Upper lobe of left lung (tissue), 6 donors: ENCODE results near the gene PIGW. TPM values are rescaled to one million over a fixed set of nuclear protein-coding genes. Genes with fewer than 3 reads are reported as not detected.

Source experiments
- ATAC-seq, 2 donors: fragments of 200-7000 bp; cut with Tn5 transposase; one replicate each; pipeline ENCODE4 v1.9.1; 2022; ENCODE audit warnings: mild to moderate bottlenecking in 2 of 2, moderate library complexity in 2 of 2; ENCODE audit not compliant: low FRiP score in 2 of 2
- DNase-seq, 2 donors: peaks; one replicate each; pipeline ENCODE4 v3.0.0-alpha.2; 2019 to 2020
- H3K27ac ChIP-seq, 4 donors: fragments of 200-600 bp; sonication (generic); one replicate each; pipeline ENCODE4 v1.5.1; 2016 to 2019
- H3K27me3 ChIP-seq, 4 donors: fragments of 200-600 bp; sonication (generic); one replicate each; pipeline ENCODE4 v1.5.1; 2017 to 2019
- H3K36me3 ChIP-seq, 4 donors: fragments of 200-600 bp; sonication (generic); one replicate each; pipeline ENCODE4 v1.5.1; 2016 to 2019
- H3K4me1 ChIP-seq, 4 donors: fragments of 200-600 bp; sonication (generic); one replicate each; pipeline ENCODE4 v1.5.1; 2018 to 2019
- H3K4me3 ChIP-seq, 4 donors: fragments of 200-600 bp; sonication (generic); one replicate each; pipeline ENCODE4 v1.5.1; 2017 to 2019; ENCODE audit warnings: mild to moderate bottlenecking in 2 of 4, moderate library complexity in 1 of 4
- H3K9me3 ChIP-seq, 4 donors: fragments of 200-600 bp; sonication (generic); one replicate each; pipeline ENCODE4 v1.5.1; 2018 to 2019
- EP300 ChIP-seq, 4 donors: sonication (generic); formaldehyde crosslinking; IDR thresholded peaks; one replicate each; pipeline ENCODE4 v1.5.1; 2017; ENCODE audit warnings: antibody characterized with exemption in 4 of 4, control low read depth in 2 of 4
- POLR2A ChIP-seq, 4 donors: fragments of 450-650 bp; IDR thresholded peaks; one replicate each; pipeline ENCODE4 v1.5.1; 2016 to 2017; ENCODE audit warnings: antibody characterized with exemption in 4 of 4, mild to moderate bottlenecking in 2 of 4
- POLR2AphosphoS5 ChIP-seq, 2 donors: sonication (generic); formaldehyde crosslinking; IDR thresholded peaks; one replicate each; pipeline ENCODE4 v1.5.1; 2017; ENCODE audit warnings: antibody characterized with exemption in 2 of 2
- WGBS, 2 donors: methylation state at CpG; one replicate each; pipeline ENCODE4 v1.1.5; 2017 to 2018; 5-methylcytosine and 5-hydroxymethylcytosine counted together
- total RNA-seq, 6 donors: library from RNA; depleted of rRNA in 4 of 6; stranded (reverse); fragments of >200 nt in 4 of 6; gene quantifications; one replicate each; pipeline versions ENCODE4 v1.1.0 to v1.2.1, GENCODE V29; 2016 to 2021
- TF ChIP-seq, protein P1 (sequence below), 6 experiments: fragments of 450-650 bp in 4 of 6; fragments of 200-600 bp in 2 of 6; sonication (generic) in 2 of 6; IDR thresholded peaks; one replicate each; pipeline ENCODE4 v1.5.1; 2016 to 2019; ENCODE audit warnings: antibody characterized with exemption in 6 of 6
- donor health status: DM: no; HTN: no; CAD: no; lungs with moderate emphysema.
- donor health status: DM: no; HTN: yes; CAD: no; lungs with severe emphysema.

Gene PIGW
- total RNA-seq, 6 donors from 2014 or later = 0.67 to 11.9 (median 9.3) TPM; not detected in 1

DNA sequence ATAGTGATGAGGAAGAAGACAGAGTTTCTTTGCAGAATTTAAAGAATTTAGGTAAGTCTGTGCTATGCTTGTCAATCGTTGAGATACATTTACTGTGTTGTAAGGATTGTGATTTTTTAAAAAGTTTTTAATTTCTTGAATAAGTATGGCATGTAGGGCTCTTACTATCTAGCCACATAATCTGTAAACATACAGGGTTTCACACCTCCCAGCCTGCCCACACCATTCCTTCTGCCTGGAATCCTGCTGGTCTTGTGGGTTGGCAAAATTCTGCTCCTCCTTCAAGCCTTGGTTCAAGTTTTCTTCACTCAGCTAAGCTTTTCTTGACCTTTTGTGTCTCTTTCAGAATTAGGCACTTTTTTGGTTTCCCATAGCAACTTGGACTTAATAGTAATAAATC, 40.8 kb upstream of the PIGW start:
- H3K27ac ChIP-seq = no peak overlapping the region
- 92 to 100% methylated on average over 1 of the region's 1 CpG for WGBS, 2 donors
- H3K4me3 ChIP-seq = no peak overlapping the region
- H3K9me3 ChIP-seq = no peaks in the 10 kb centered on the region
- no peaks in the 10 kb centered on the region for H3K27me3 ChIP-seq
- H3K4me1 ChIP-seq = peaks cover 0 to 1% (median 0%) of the 10 kb centered on the region in 4 donors
- TF ChIP-seq POLR2A (IDR thresholded peaks at IDR 0.05) (no peak), POLR2AphosphoS5 (IDR thresholded peaks at IDR 0.05) (no peak), EP300 (IDR thresholded peaks at IDR 0.05) (no peak)
- TF ChIP-seq, protein P1, sequence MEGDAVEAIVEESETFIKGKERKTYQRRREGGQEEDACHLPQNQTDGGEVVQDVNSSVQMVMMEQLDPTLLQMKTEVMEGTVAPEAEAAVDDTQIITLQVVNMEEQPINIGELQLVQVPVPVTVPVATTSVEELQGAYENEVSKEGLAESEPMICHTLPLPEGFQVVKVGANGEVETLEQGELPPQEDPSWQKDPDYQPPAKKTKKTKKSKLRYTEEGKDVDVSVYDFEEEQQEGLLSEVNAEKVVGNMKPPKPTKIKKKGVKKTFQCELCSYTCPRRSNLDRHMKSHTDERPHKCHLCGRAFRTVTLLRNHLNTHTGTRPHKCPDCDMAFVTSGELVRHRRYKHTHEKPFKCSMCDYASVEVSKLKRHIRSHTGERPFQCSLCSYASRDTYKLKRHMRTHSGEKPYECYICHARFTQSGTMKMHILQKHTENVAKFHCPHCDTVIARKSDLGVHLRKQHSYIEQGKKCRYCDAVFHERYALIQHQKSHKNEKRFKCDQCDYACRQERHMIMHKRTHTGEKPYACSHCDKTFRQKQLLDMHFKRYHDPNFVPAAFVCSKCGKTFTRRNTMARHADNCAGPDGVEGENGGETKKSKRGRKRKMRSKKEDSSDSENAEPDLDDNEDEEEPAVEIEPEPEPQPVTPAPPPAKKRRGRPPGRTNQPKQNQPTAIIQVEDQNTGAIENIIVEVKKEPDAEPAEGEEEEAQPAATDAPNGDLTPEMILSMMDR (IDR thresholded peaks at IDR 0.05) = no peak
- no peak for DNase-seq
- H3K36me3 ChIP-seq = peaks cover 22 to 82% (median 60%) of the 10 kb centered on the region in 4 donors
- ATAC-seq = no peak

DNA sequence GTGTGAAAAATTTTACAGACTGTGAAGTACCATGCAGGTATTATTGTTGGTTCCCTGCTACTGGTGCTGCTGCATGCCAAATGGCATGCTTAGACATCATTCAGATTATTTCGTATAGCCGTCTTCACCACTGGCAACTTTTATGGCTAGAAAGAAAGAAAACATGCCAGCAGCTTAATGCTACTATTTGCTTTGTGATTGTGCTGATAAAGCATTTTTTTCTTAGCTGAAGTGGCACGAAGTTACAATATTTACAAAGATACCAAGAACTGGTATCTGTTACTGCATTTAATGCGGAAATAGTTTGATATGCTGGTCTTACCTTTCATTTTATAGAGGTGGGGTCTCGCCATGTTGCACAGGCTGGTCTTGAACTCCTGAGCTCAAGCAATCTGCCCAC, 40.1 kb upstream of the PIGW start:
- TF ChIP-seq POLR2A (IDR thresholded peaks at IDR 0.05) (no peak), EP300 (IDR thresholded peaks at IDR 0.05) (no peak), POLR2AphosphoS5 (IDR thresholded peaks at IDR 0.05) (no peak)
- TF ChIP-seq, protein P1 (IDR thresholded peaks at IDR 0.05) = no peak
- WGBS, 2 donors = 83 to 85% methylated on average over 5 of the region's 5 CpGs
- no peaks in the 10 kb centered on the region for H3K27me3 ChIP-seq
- no peaks in the 10 kb centered on the region for H3K4me1 ChIP-seq
- no peak overlapping the region for H3K4me3 ChIP-seq
- H3K27ac ChIP-seq = no peak overlapping the region
- no peak for DNase-seq
- H3K9me3 ChIP-seq = no peaks in the 10 kb centered on the region
- ATAC-seq = no peak
- peaks cover 22 to 85% (median 60%) of the 10 kb centered on the region in 4 donors for H3K36me3 ChIP-seq

DNA sequence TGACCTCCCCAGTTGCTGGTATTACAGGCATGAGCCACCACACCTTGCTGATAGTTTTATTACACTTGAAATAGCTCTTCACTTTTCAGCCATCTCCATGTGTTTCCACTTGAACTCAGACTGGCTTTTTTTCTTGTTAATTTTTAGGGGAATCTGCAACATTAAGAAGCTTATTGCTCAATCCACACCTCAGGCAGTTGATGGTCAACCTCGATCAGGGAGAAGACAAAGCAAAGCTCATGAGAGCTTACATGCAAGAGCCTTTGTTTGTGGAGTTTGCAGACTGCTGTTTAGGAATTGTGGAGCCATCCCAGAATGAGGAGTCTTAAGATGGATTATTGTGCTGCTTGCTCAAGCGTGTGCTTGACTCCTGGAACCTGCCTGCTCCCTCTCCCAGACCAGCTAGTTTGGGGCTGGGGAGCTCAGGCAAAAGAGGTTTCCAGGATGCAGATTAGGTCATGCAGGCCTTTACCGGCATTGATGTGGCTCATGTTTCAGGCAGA, 39.7 kb upstream of the PIGW start:
- H3K4me1 ChIP-seq = no peaks in the 10 kb centered on the region
- no peak overlapping the region for H3K27ac ChIP-seq
- H3K27me3 ChIP-seq = no peaks in the 10 kb centered on the region
- TF ChIP-seq, protein P1 (IDR thresholded peaks at IDR 0.05) = no peak
- no peak for TF ChIP-seq POLR2AphosphoS5 (IDR thresholded peaks at IDR 0.05)
- no peak for TF ChIP-seq EP300 (IDR thresholded peaks at IDR 0.05)
- no peak for TF ChIP-seq POLR2A (IDR thresholded peaks at IDR 0.05)
- ATAC-seq (no peak), DNase-seq (no peak)
- H3K9me3 ChIP-seq = no peaks in the 10 kb centered on the region
- WGBS, 2 donors = 68 to 74% methylated on average over 3 of the region's 3 CpGs
- no peak overlapping the region for H3K4me3 ChIP-seq
- peaks cover 22 to 85% (median 60%) of the 10 kb centered on the region in 4 donors for H3K36me3 ChIP-seq

DNA sequence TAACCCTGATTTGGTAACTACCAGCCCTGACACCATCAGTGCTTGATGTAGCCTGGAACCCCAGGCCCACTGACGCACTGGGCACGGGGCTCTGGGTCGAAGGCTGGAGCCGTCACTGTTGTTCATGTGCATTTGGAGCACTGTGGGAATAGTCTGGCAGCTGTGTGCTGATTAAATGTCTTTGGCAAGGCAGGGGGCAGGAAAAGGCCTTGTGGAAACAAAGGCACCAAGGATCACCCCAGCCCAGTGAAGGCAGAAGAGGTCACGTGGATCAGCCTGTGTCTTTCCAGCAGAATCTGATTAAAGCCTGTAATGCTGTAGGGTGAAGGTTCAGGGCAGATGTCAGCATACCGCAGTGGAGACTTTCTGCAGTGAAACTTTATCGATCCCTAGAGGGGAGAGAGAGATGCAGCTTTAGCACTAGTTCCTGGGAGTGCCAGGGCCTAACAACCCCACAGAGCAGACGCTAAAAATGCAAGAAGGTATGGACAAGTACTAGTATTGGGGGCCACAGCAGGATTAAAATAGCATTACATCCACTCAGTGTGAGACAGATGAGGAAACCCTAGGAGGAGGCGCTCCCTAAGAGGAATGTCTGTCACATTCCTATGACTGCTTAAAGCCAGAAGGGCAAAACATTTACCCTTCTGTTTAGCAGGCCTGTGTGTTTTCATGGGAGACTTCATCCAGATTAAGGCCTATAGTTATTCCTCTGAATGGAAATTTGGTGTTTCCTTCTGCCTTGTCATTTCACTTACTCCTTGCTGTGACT, 38.6 kb upstream of the PIGW start:
- H3K9me3 ChIP-seq = no peaks in the 10 kb centered on the region
- DNase-seq = no peak
- WGBS, 2 donors = 93 to 96% methylated on average over 5 to 9 of the region's 9 CpGs
- peaks cover 22 to 88% (median 65%) of the 10 kb centered on the region in 4 donors for H3K36me3 ChIP-seq
- H3K4me1 ChIP-seq = no peaks in the 10 kb centered on the region
- H3K4me3 ChIP-seq = no peak overlapping the region
- TF ChIP-seq POLR2A (IDR thresholded peaks at IDR 0.05) (no peak), POLR2AphosphoS5 (IDR thresholded peaks at IDR 0.05) (no peak)
- TF ChIP-seq, protein P1 (IDR thresholded peaks at IDR 0.05) = no peak
- no peak overlapping the region for H3K27ac ChIP-seq
- H3K27me3 ChIP-seq = no peaks in the 10 kb centered on the region
- no peak for ATAC-seq
